H9 (cell line): ENCODE measurements around the gene FAM25G. TPM values are rescaled to one million over a fixed set of nuclear protein-coding genes. Genes with fewer than 3 reads are reported as not detected.

Source experiments
- DNase-seq: peaks from one replicate; pipeline ENCODE4 v3.0.0-alpha.2; 2017
- H2AFZ ChIP-seq: one replicate; pipeline ENCODE4 v1.6.1; 2013; ENCODE audit warnings: mild to moderate bottlenecking, low read length, control low read depth, moderate library complexity
- H2AK5ac ChIP-seq: 2 replicates; pipeline ENCODE4 v1.6.1; 2013; ENCODE audit warnings: low read length, control low read depth, mixed read lengths; ENCODE audit not compliant: insufficient read length
- H2BK120ac ChIP-seq: one replicate; pipeline ENCODE4 v1.6.1; 2013; ENCODE audit warnings: low read depth, mild to moderate bottlenecking, low read length, control low read depth, inconsistent platforms; ENCODE audit not compliant: poor library complexity, severe bottlenecking
- H2BK12ac ChIP-seq: 2 replicates; pipeline ENCODE4 v1.6.1; 2013; ENCODE audit warnings: low read length, control low read depth, mixed read lengths, low read depth; ENCODE audit not compliant: insufficient read length
- H2BK15ac ChIP-seq: 2 replicates; pipeline ENCODE4 v1.6.1; 2013; ENCODE audit warnings: low read depth, low read length, control low read depth
- H2BK20ac ChIP-seq: one replicate; pipeline ENCODE4 v1.6.1; 2013; ENCODE audit warnings: low read depth, mild to moderate bottlenecking, low read length, control low read depth, inconsistent platforms; ENCODE audit not compliant: poor library complexity, severe bottlenecking
- H2BK5ac ChIP-seq: 2 replicates; pipeline ENCODE4 v1.6.1; 2013; ENCODE audit warnings: low read length, control low read depth, mixed read lengths; ENCODE audit not compliant: insufficient read length
- H3K14ac ChIP-seq: 2 replicates; pipeline ENCODE4 v1.6.1; 2013; ENCODE audit warnings: low read length, control low read depth; ENCODE audit not compliant: insufficient read depth
- H3K18ac ChIP-seq: 2 replicates; pipeline ENCODE4 v1.6.1; 2013; ENCODE audit warnings: low read depth, mild to moderate bottlenecking, mixed read lengths, low read length, control low read depth; ENCODE audit not compliant: insufficient read length
- H3K23ac ChIP-seq: 2 replicates; pipeline ENCODE4 v1.6.1; 2013; ENCODE audit warnings: low read length, control low read depth, mixed read lengths, low read depth; ENCODE audit not compliant: insufficient read length
- H3K23me2 ChIP-seq: 2 replicates; pipeline ENCODE4 v1.6.1; 2013; ENCODE audit warnings: low read depth, mild to moderate bottlenecking, mixed read lengths, low read length, control low read depth; ENCODE audit not compliant: insufficient read length, poor library complexity, severe bottlenecking
- H3K27ac ChIP-seq: 2 replicates; pipeline ENCODE4 v1.5.1; 2013; ENCODE audit warnings: low read length, control low read depth, mixed read lengths, low read depth; ENCODE audit not compliant: insufficient read length
- H3K27me3 ChIP-seq: 2 replicates; pipeline ENCODE4 v1.6.1; 2013; ENCODE audit warnings: low read length, control low read depth, inconsistent platforms; ENCODE audit not compliant: insufficient read depth
- H3K4ac ChIP-seq: 2 replicates; pipeline ENCODE4 v1.6.1; 2013; ENCODE audit warnings: low read depth, mild to moderate bottlenecking, control low read depth, inconsistent platforms, low read length, moderate library complexity
- H3K4me1 ChIP-seq: 2 replicates; pipeline ENCODE4 v1.6.1; 2013; ENCODE audit warnings: low read length, control low read depth, inconsistent platforms; ENCODE audit not compliant: insufficient read depth
- H3K4me2 ChIP-seq: 2 replicates; pipeline ENCODE4 v1.6.1; 2013; ENCODE audit warnings: low read length, control low read depth, mixed read lengths; ENCODE audit not compliant: insufficient read length, insufficient read depth
- H3K56ac ChIP-seq: 2 replicates; pipeline ENCODE4 v1.6.1; 2013; ENCODE audit warnings: low read depth, mild to moderate bottlenecking, mixed read lengths, low read length, control low read depth; ENCODE audit not compliant: insufficient read length
- H3K79me1 ChIP-seq: 2 replicates; pipeline ENCODE4 v1.6.1; 2013; ENCODE audit warnings: low read depth, mild to moderate bottlenecking, moderate library complexity, low read length, control low read depth, inconsistent platforms; ENCODE audit not compliant: insufficient read depth, poor library complexity, severe bottlenecking
- H3K79me2 ChIP-seq: 2 replicates; pipeline ENCODE4 v1.6.1; 2013; ENCODE audit warnings: low read length, control low read depth, inconsistent platforms; ENCODE audit not compliant: insufficient read depth
- H3K9ac ChIP-seq: 2 replicates; pipeline ENCODE4 v1.6.1; 2013; ENCODE audit warnings: low read length, control low read depth, mixed read lengths; ENCODE audit not compliant: insufficient read length; ENCODE audit errors: extremely low read depth
- H3K9me3 ChIP-seq: one replicate; pipeline ENCODE4 v1.6.1; 2013; ENCODE audit warnings: low read depth, low read length, inconsistent platforms; ENCODE audit not compliant: control insufficient read depth
- H3T11ph ChIP-seq: one replicate; pipeline ENCODE4 v1.6.1; 2013; ENCODE audit warnings: mild to moderate bottlenecking, low read length, control low read depth, inconsistent platforms
- H4K20me1 ChIP-seq: one replicate; pipeline ENCODE4 v1.6.1; 2013; ENCODE audit not compliant: control insufficient read depth, insufficient read length, insufficient read depth
- H4K5ac ChIP-seq: 2 replicates; pipeline ENCODE4 v1.6.1; 2013; ENCODE audit warnings: low read depth, mild to moderate bottlenecking, mixed read lengths, low read length, control low read depth; ENCODE audit not compliant: insufficient read length
- H4K8ac ChIP-seq: replicated peaks from 2 replicates; pipeline ENCODE4 v1.6.1; 2013; ENCODE audit warnings: low read length, control low read depth, mixed read lengths, low read depth; ENCODE audit not compliant: insufficient read length
- H4K91ac ChIP-seq: 2 replicates; pipeline ENCODE4 v1.6.1; 2013; ENCODE audit warnings: low read depth, mild to moderate bottlenecking, moderate library complexity, mixed read lengths, low read length, control low read depth; ENCODE audit not compliant: insufficient read length
- H3K27ac Mint-ChIP-seq, 3 experiments: 2 replicates in 2 of 3; 3 replicates in 1 of 3; pipeline ENCODE4 v1.8.0; 2020 to 2021; ENCODE audit warnings: mixed read lengths in 3 of 3, mild to moderate bottlenecking in 1 of 3, moderate library complexity in 1 of 3
- H3K27me3 Mint-ChIP-seq: 2 replicates; pipeline ENCODE4 v1.8.0; 2021; ENCODE audit warnings: low read depth, mild to moderate bottlenecking, moderate library complexity, mixed read lengths
- H3K36me3 Mint-ChIP-seq, 3 experiments: 2 replicates in 2 of 3; 3 replicates in 1 of 3; pipeline ENCODE4 v1.8.0; 2020 to 2021; ENCODE audit warnings: low read depth in 3 of 3, mixed read lengths in 3 of 3; ENCODE audit not compliant: insufficient read depth in 1 of 3
- H3K4me1 Mint-ChIP-seq, 2 experiments: 2 replicates each; pipeline ENCODE4 v1.8.0; 2020; ENCODE audit warnings: mixed read lengths in 2 of 2
- H3K4me3 Mint-ChIP-seq, 2 experiments: 2 replicates in 1 of 2; 3 replicates in 1 of 2; pipeline ENCODE4 v1.8.0; 2020 to 2021; ENCODE audit warnings: mild to moderate bottlenecking in 2 of 2, mixed read lengths in 2 of 2, moderate library complexity in 1 of 2
- H3K9me3 Mint-ChIP-seq, 2 experiments: 2 replicates in 1 of 2; 3 replicates in 1 of 2; pipeline ENCODE4 v1.8.0; 2020; ENCODE audit warnings: mild to moderate bottlenecking in 2 of 2, mixed read lengths in 2 of 2, moderate library complexity in 1 of 2
- CTCF ChIP-seq: fragments of 200-600 bp; sonication (generic); conservative IDR thresholded peaks from 3 replicates; pipeline ENCODE4 v1.8.0; 2021; ENCODE audit warnings: antibody characterized with exemption, mild to moderate bottlenecking
- WGBS: extraction: QIAGEN DNeasy Blood & Tissue Kit; methylation state at CpG from one replicate; pipeline ENCODE4 v1.1.7; 2013; ENCODE audit warnings: missing lambda C conversion rate, low lambda C conversion rate, mixed read lengths; ENCODE audit not compliant: insufficient read length; ENCODE audit errors: extremely low coverage; 5-methylcytosine and 5-hydroxymethylcytosine counted together
- total RNA-seq: library from RNA; stranded (reverse); gene quantifications from 2 replicates; pipeline ENCODE4 v1.2.1, GENCODE V29; 2021

The FAM25G gene
- total RNA-seq, 1 experiment from 2014 or later = not detected

GRCh38 chr10:47450442-47450841, 41.1 kb downstream of the FAM25G start:
- Mint-ChIP-seq H3K27me3 (peaks cover 3% of the 10 kb centered on the region), H3K27ac (no peak overlapping the region), H3K9me3 (peaks cover 6 to 9% of the 10 kb centered on the region in 2 experiments; a peak in 4 of 5 replicates), H3K4me1 (peaks cover 8 to 15% of the 10 kb centered on the region in 2 experiments), H3K36me3 (no peaks in the 10 kb centered on the region; a peak in 2 of 7 replicates), H3K4me3 (no peak overlapping the region)
- no peak overlapping the region for H3K14ac ChIP-seq
- no peak overlapping the region for H3K56ac ChIP-seq
- no peak overlapping the region for H4K8ac ChIP-seq
- H2BK5ac ChIP-seq = no peak overlapping the region
- no peak overlapping the region for H2BK12ac ChIP-seq
- no CpG with 5 or more reads among the region's 2 CpGs for WGBS
- H3T11ph ChIP-seq = no peak overlapping the region
- H4K20me1 ChIP-seq = no peaks in the 10 kb centered on the region
- no peak overlapping the region for H2AFZ ChIP-seq
- no peak for TF ChIP-seq CTCF
- DNase-seq = no peak
- no peaks in the 10 kb centered on the region for H3K79me2 ChIP-seq
- H3K9ac ChIP-seq = no peak overlapping the region
- no peak overlapping the region for H4K91ac ChIP-seq
- no peak overlapping the region for H2BK120ac ChIP-seq
- no peak overlapping the region for H3K18ac ChIP-seq
- H2BK20ac ChIP-seq = no peak overlapping the region
- H3K4ac ChIP-seq = no peak overlapping the region
- no peak overlapping the region for H3K27ac ChIP-seq
- no peak overlapping the region for H2BK15ac ChIP-seq
- H3K4me1 ChIP-seq = no peaks in the 10 kb centered on the region
- no peaks in the 10 kb centered on the region for H3K79me1 ChIP-seq
- H3K23ac ChIP-seq = no peak overlapping the region
- H3K23me2 ChIP-seq = no peaks in the 10 kb centered on the region
- H3K9me3 ChIP-seq = no peaks in the 10 kb centered on the region
- no peak overlapping the region for H3K4me2 ChIP-seq
- H3K27me3 ChIP-seq = no peaks in the 10 kb centered on the region
- no peak overlapping the region for H4K5ac ChIP-seq
- no peak overlapping the region for H2AK5ac ChIP-seq
